ENCODE measurements around the gene KCNMB1. TPM values are rescaled to one million over a fixed set of nuclear protein-coding genes. Genes with fewer than 3 reads are reported as not detected.

Gene KCNMB1
- total and polyA plus RNA-seq, 10 of the 15 experiments (the other 5 are each of a cell fraction or from before 2014, with no cell fraction given), result 1.2 to 3.6 (median 2.6) TPM

GRCh38 chr5:170366276-170366675 lies 22.9 kb downstream of the KCNMB1 start:
- WGBS (ENCODE audit: insufficient coverage, insufficient replicate concordance, low lambda C conversion rate, missing lambda C conversion rate), result 18% methylated on average over 3 of the region's 3 CpGs
- H3K36me3 ChIP-seq (ENCODE audit: control insufficient read depth in 2 of 2, insufficient read depth in 2 of 2, low read length in 1 of 2), result no peaks in the 10 kb centered on the region
- H4K20me1 ChIP-seq (ENCODE audit: control insufficient read depth, insufficient read depth), result no peaks in the 10 kb centered on the region
- ChIA-PET CTCF (interaction anchor here (1.2 to 1.3 kb wide), 3 partner anchors 18 to 182 kb away, joined by 3 to 4 read pairs (median 3); no protein-coding TSS in a partner anchor), SMC1A (ENCODE audit: uncharacterized antibody, unreplicated experiment) (interaction anchor here (1.1 to 1.2 kb wide), 2 partner anchors 20 to 42 kb away, joined by 3 read pairs; no protein-coding TSS in a partner anchor), POLR2A (no interaction called here), RAD21 (ENCODE audit: unreplicated experiment) (no interaction called here)
- no peaks in the 10 kb centered on the region for H3K79me2 ChIP-seq (ENCODE audit: control insufficient read depth, insufficient read depth, low read length)
- no peak overlapping the region for H2AFZ ChIP-seq (ENCODE audit: control insufficient read depth, low read depth, low read length)
- H3K9ac ChIP-seq (ENCODE audit: control insufficient read depth, insufficient read depth, low read length), result no peak overlapping the region
- no peak overlapping the region for H3K4me3 ChIP-seq
- in situ Hi-C loops (cut with MboI), result no loop called here
- no peaks in the 10 kb centered on the region for H3K9me3 ChIP-seq (replicated peaks; ENCODE audit: control insufficient read depth, insufficient read depth, low read length)
- no peak overlapping the region for H3K27ac ChIP-seq (ENCODE audit: control insufficient read depth, insufficient read depth)
- DNase-seq (ENCODE audit: low read depth, low spot score), result no peak
- no peak for FAIRE-seq
- no TSS peak for BruUV-seq (replicated peaks)
- no peaks in the 10 kb centered on the region for H3K4me1 ChIP-seq (ENCODE audit: control insufficient read depth, insufficient read depth, low read length)
- no peak for ATAC-seq
- H3K4me2 ChIP-seq (ENCODE audit: control insufficient read depth, insufficient read depth), result no peak overlapping the region
- peaks cover 0 to 7% of the 10 kb centered on the region in 2 experiments; a peak in 3 of 4 replicates for H3K27me3 ChIP-seq (replicated peaks in 1 of 2; ENCODE audit: control insufficient read depth in 2 of 2, insufficient read depth in 2 of 2, low read length in 1 of 2)
- intact Hi-C loops (cut with micrococcal nuclease; ENCODE audit: unreplicated experiment), result no loop called here
- TF ChIP-seq NRF1 (conservative IDR thresholded peaks at IDR 0.05; ENCODE audit: low read depth, low read length) (no peak), RAD21 (IDR thresholded peaks at IDR 0.05; ENCODE audit: insufficient read depth, low read depth, low read length) (no peak), KDM1A (IDR thresholded peaks at IDR 0.05; ENCODE audit: borderline replicate concordance) (no peak), CHD2 (IDR thresholded peaks at IDR 0.05; ENCODE audit: borderline replicate concordance, low read depth, low read length) (no peak), FOS (IDR thresholded peaks at IDR 0.05; ENCODE audit: borderline replicate concordance, extremely low read depth, insufficient read length) (no peak), WRNIP1 (IDR thresholded peaks at IDR 0.05; ENCODE audit: borderline replicate concordance, low read depth, low read length) (no peak), JUND (IDR thresholded peaks at IDR 0.05; ENCODE audit: low read depth, low read length) (no peak), NR2C1 (IDR thresholded peaks at IDR 0.05) (no peak), USF1 (IDR thresholded peaks at IDR 0.05; ENCODE audit: borderline replicate concordance, extremely low read length, insufficient read depth, low read depth, low read length) (no peak), HCFC1 (IDR thresholded peaks at IDR 0.05; ENCODE audit: low read length) (no peak), ZBTB40 (IDR thresholded peaks at IDR 0.05; ENCODE audit: borderline replicate concordance) (no peak), RCOR1 (conservative IDR thresholded peaks at IDR 0.05; ENCODE audit: low read depth, low read length) (no peak), CBX5 (IDR thresholded peaks at IDR 0.05; ENCODE audit: low read depth) (no peak)
- TF ChIP-seq, protein P1, sequence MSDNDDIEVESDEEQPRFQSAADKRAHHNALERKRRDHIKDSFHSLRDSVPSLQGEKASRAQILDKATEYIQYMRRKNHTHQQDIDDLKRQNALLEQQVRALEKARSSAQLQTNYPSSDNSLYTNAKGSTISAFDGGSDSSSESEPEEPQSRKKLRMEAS (IDR thresholded peaks at IDR 0.05; ENCODE audit: low read depth, low read length), result no peak
- TF ChIP-seq, protein P2, sequence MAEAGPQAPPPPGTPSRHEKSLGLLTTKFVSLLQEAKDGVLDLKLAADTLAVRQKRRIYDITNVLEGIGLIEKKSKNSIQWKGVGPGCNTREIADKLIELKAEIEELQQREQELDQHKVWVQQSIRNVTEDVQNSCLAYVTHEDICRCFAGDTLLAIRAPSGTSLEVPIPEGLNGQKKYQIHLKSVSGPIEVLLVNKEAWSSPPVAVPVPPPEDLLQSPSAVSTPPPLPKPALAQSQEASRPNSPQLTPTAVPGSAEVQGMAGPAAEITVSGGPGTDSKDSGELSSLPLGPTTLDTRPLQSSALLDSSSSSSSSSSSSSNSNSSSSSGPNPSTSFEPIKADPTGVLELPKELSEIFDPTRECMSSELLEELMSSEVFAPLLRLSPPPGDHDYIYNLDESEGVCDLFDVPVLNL (IDR thresholded peaks at IDR 0.05; ENCODE audit: low read depth, low read length), result no peak
- TF ChIP-seq, protein P3, sequence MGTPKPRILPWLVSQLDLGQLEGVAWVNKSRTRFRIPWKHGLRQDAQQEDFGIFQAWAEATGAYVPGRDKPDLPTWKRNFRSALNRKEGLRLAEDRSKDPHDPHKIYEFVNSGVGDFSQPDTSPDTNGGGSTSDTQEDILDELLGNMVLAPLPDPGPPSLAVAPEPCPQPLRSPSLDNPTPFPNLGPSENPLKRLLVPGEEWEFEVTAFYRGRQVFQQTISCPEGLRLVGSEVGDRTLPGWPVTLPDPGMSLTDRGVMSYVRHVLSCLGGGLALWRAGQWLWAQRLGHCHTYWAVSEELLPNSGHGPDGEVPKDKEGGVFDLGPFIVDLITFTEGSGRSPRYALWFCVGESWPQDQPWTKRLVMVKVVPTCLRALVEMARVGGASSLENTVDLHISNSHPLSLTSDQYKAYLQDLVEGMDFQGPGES (IDR thresholded peaks at IDR 0.05), result no peak
